Mammary epithelial cell (primary cell): ENCODE results near the gene SYT7.

Source experiments
- CTCF ChIP-seq, 2 donors: IDR thresholded peaks in 1 of 2; conservative IDR thresholded peaks in 1 of 2; 2 replicates each; pipeline ENCODE4 v1.5.1; 2011 to 2012; ENCODE audit warnings: inconsistent platforms in 2 of 2, low read length in 2 of 2, mild to moderate bottlenecking in 2 of 2, control low read depth in 1 of 2, low read depth in 1 of 2; ENCODE audit not compliant: insufficient read depth in 1 of 2; ENCODE audit errors: extremely low read depth in 1 of 2
- EZH2 ChIP-seq: IDR thresholded peaks from 2 replicates; pipeline ENCODE4 v1.6.1; 2012; ENCODE audit warnings: low read length, inconsistent platforms, borderline replicate concordance

DNA sequence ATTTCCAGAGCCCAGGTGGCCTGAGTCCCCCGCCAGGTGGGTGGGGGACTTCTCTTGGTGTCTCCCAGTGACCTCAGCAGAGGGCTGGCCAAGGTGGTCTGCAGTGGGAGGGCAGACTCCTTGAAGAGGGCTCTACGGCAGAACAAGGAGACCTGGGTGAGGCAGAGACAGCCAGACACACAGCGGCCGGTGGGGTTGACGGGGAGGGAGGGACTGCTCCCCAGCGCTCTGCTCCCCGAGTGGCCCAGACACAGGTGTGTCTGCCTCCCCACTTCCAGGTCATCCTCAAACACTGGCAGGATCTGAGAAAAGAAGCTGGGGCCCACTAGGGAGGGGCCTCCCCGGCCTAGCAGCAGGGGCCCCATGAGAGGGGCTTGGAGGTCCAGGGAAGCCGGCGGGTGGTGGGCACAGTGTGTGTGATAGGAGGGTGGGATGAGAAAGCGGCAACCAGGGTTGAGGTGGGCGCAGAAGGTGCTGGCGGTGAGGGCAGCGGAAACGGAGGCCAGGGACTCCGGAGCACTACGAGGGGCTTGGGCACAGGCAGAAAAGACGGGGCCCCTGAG is 30.1 kb downstream of the SYT7 start:
- TF ChIP-seq CTCF (conservative IDR thresholded peaks at IDR 0.05 in 1 of 2, IDR thresholded peaks at IDR 0.05 in 1 of 2; ENCODE audit: extremely low read depth in 1 of 2, insufficient read depth in 1 of 2, low read depth in 1 of 2, low read length in 2 of 2) (no peak), EZH2 (no peak)
